Endodermal cell (in vitro differentiated cells): Measurements from ENCODE around the gene KIAA0513. TPM values are rescaled to one million over a fixed set of nuclear protein-coding genes. Genes with fewer than 3 reads are reported as not detected.

Experiments
- DNase-seq: peaks from one replicate; pipeline ENCODE4 v3.0.0-alpha.2; 2017
- H3K27ac ChIP-seq: 2 replicates; pipeline ENCODE4 v1.5.1; 2013; ENCODE audit warnings: mild to moderate bottlenecking, low read depth, low read length, moderate library complexity
- H3K27me3 ChIP-seq: 2 replicates; pipeline ENCODE4 v1.6.1; 2013; ENCODE audit warnings: mild to moderate bottlenecking, low read length, moderate library complexity; ENCODE audit not compliant: insufficient read depth, control insufficient read depth, poor library complexity, severe bottlenecking
- H3K36me3 ChIP-seq: 2 replicates; pipeline ENCODE4 v1.7.0; 2013; ENCODE audit warnings: mild to moderate bottlenecking, low read length, moderate library complexity; ENCODE audit not compliant: control insufficient read depth, insufficient read depth
- H3K4me1 ChIP-seq: one replicate; pipeline ENCODE4 v1.7.0; 2013; ENCODE audit warnings: low read length; ENCODE audit not compliant: control insufficient read depth, insufficient read depth
- H3K4me3 ChIP-seq: 2 replicates; pipeline ENCODE4 v1.5.1; 2013; ENCODE audit warnings: mild to moderate bottlenecking, low read length, moderate library complexity
- H3K9ac ChIP-seq: 2 replicates; pipeline ENCODE4 v1.6.1; 2013; ENCODE audit warnings: mild to moderate bottlenecking, low read length, moderate library complexity; ENCODE audit not compliant: poor library complexity, severe bottlenecking; ENCODE audit errors: extremely low read depth
- H3K9me3 ChIP-seq: 2 replicates; pipeline ENCODE4 v1.6.1; 2013; ENCODE audit warnings: mild to moderate bottlenecking, low read length, moderate library complexity; ENCODE audit not compliant: control insufficient read depth
- H3K27ac Mint-ChIP-seq: 2 replicates; pipeline ENCODE4 v1.8.0; 2020; ENCODE audit warnings: mixed read lengths
- H3K27me3 Mint-ChIP-seq: 2 replicates; pipeline ENCODE4 v1.8.0; 2021; ENCODE audit warnings: mild to moderate bottlenecking, mixed read lengths; ENCODE audit not compliant: insufficient read depth
- H3K36me3 Mint-ChIP-seq: 2 replicates; pipeline ENCODE4 v1.8.0; 2020; ENCODE audit warnings: low read depth, mixed read lengths
- H3K4me1 Mint-ChIP-seq: 2 replicates; pipeline ENCODE4 v1.8.0; 2020; ENCODE audit warnings: mixed read lengths
- H3K4me3 Mint-ChIP-seq: 2 replicates; pipeline ENCODE4 v1.8.0; 2020; ENCODE audit warnings: mild to moderate bottlenecking, moderate library complexity, mixed read lengths
- H3K9me3 Mint-ChIP-seq: 2 replicates; pipeline ENCODE4 v1.8.0; 2020; ENCODE audit warnings: mild to moderate bottlenecking, mixed read lengths
- WGBS, 2 experiments: methylation state at CpG; one replicate each; pipeline versions ENCODE4 v1.1.5 to v1.1.7; 2013; ENCODE audit warnings: missing lambda C conversion rate in 2 of 2, mixed read lengths in 1 of 2; ENCODE audit not compliant: insufficient coverage in 1 of 2, insufficient read length in 1 of 2; 5-methylcytosine and 5-hydroxymethylcytosine counted together
- total RNA-seq, 2 donors: library from RNA; stranded (reverse); fragmentation: NEBNext Ultra II Directional in 1 of 2; extraction: Animal tissue kit (Norgen Biotek cat#: 25700) in 1 of 2; gene quantifications; 2 replicates in 1 of 2; 3 replicates in 1 of 2; pipeline ENCODE4 v1.2.1, GENCODE V29; 2021
- TF ChIP-seq, protein P1 (sequence below): fragments of 200-600 bp; sonication (generic); conservative IDR thresholded peaks from 2 replicates; pipeline ENCODE4 v1.5.0; 2021; ENCODE audit warnings: antibody characterized with exemption, mild to moderate bottlenecking

The KIAA0513 gene
- total RNA-seq, 2 donors from 2014 or later, result 9.2 to 16.0 TPM

DNA sequence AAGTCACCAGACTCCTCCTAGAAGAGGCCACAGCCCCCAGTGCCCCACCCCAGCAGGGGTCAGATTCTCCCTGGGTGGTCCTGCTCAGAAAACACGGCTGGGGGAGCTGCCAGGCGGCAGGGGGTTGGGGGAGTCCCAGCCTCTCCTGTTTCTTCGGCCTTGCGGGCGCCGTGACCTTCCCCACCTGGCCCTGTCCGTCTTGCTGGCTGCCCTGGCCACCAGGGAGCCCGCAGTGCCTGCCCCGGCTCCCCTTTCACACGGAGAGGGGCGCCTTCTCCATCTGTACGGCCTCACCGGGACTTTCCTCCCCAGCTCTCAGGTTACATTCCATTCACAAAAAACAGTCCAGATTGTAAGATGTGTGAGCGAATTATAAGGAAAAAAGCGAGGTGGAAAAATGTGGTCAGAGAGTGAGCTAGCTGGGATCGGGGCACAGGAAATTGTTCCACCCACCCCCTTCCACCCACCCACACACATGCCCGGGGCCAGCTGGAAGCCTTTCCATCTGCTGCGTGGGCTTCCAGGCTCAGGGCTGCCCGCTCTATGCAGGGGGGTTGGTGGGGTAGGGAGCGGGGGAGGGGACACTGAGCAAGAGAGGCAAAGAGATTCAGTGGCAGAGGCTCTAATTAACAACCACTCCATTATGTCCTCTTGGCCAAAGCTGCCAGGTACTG lies 99.2 kb downstream of the KIAA0513 start:
- WGBS, 2 experiments, result 16 to 55% methylated on average over 6 to 15 of the region's 20 CpGs
- Histone ChIP-seq H3K4me3 (no peak overlapping the region), H3K9me3 (no peaks in the 10 kb centered on the region), H3K9ac (no peak overlapping the region), H3K27me3 (no peaks in the 10 kb centered on the region), H3K27ac (peak overlapping the region; percentile 41), H3K36me3 (no peaks in the 10 kb centered on the region), H3K4me1 (peaks cover 3% of the 10 kb centered on the region)
- Mint-ChIP-seq H3K9me3 (no peaks in the 10 kb centered on the region), H3K4me1 (peaks cover 8% of the 10 kb centered on the region), H3K4me3 (no peak overlapping the region), H3K27me3 (no peaks in the 10 kb centered on the region), H3K36me3 (no peaks in the 10 kb centered on the region), H3K27ac (no peak overlapping the region)
- TF ChIP-seq, protein P1, sequence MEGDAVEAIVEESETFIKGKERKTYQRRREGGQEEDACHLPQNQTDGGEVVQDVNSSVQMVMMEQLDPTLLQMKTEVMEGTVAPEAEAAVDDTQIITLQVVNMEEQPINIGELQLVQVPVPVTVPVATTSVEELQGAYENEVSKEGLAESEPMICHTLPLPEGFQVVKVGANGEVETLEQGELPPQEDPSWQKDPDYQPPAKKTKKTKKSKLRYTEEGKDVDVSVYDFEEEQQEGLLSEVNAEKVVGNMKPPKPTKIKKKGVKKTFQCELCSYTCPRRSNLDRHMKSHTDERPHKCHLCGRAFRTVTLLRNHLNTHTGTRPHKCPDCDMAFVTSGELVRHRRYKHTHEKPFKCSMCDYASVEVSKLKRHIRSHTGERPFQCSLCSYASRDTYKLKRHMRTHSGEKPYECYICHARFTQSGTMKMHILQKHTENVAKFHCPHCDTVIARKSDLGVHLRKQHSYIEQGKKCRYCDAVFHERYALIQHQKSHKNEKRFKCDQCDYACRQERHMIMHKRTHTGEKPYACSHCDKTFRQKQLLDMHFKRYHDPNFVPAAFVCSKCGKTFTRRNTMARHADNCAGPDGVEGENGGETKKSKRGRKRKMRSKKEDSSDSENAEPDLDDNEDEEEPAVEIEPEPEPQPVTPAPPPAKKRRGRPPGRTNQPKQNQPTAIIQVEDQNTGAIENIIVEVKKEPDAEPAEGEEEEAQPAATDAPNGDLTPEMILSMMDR, result no peak
- peak; percentile 68 for DNase-seq

DNA sequence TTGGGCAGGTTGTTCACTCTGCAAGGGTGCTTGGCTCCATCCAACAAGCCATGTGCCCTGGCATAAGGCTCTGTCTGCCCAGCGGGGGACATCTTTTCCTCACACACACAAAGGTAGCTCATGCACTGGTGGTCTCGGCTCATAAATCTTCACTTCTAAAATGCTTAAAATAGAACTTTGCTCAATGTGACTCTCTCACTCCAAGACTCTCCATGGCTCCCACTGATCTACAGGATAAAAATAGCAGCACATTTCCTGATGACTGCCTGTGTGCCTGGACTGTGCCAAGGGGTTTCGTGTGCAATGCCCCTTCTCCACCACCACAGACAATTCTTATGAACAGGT lies 99.8 kb downstream of the KIAA0513 start:
- no peaks in the 10 kb centered on the region for H3K36me3 ChIP-seq
- H3K36me3 Mint-ChIP-seq, result no peaks in the 10 kb centered on the region
- H3K9ac ChIP-seq, result no peak overlapping the region
- TF ChIP-seq, protein P1, result no peak
- H3K4me3 ChIP-seq, result no peak overlapping the region
- peaks cover 8% of the 10 kb centered on the region for H3K4me1 Mint-ChIP-seq
- no peaks in the 10 kb centered on the region for H3K27me3 ChIP-seq
- no peaks in the 10 kb centered on the region for H3K9me3 Mint-ChIP-seq
- H3K4me3 Mint-ChIP-seq, result no peak overlapping the region
- H3K27me3 Mint-ChIP-seq, result no peaks in the 10 kb centered on the region
- DNase-seq, result no peak
- no peaks in the 10 kb centered on the region for H3K9me3 ChIP-seq
- no peak overlapping the region for H3K27ac ChIP-seq
- H3K27ac Mint-ChIP-seq, result no peak overlapping the region
- H3K4me1 ChIP-seq, result peaks cover 3% of the 10 kb centered on the region
- WGBS, 2 experiments, result 89 to 90% methylated on average over 2 to 3 of the region's 3 CpGs

DNA sequence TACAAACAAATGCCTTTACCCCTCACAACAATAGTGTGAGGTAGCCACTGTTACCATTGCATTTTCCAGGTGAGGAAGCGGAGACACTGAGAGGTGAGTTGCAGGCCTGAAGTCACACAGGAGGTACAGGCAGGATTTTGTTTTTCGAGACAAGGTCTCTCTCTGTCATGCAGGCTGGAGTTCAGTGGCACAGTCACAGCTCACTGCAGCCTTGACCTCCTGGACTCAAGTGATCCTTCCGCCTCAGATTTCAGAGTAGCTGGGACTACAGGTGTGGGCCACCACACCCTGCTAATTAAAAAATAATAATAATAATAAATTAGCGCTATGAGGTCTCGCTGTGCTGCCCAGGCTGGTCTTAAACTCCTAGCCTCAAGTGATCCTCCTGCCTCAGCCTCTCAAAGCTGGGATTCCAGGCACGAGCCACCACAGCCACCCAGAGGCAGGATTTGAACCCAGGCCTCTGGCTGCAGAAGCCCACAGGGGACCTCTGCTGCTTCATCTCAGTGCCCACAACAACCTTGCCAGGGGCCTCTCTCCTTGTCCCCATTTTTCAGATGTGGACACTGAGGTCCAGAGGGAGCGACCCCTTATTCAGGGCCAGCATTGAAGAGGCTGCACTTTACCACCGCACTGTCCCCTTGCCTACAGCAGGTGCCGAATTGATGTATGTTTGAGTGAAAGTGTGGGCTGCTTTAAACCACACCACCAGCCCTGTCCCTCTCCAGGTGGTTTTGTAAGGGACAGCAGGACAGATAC lies 100.7 kb downstream of the KIAA0513 start:
- 93 to 94% methylated on average over 6 to 9 of the region's 9 CpGs for WGBS, 2 experiments
- TF ChIP-seq, protein P1, result no peak

More for the DNA sequence above, 100.7 kb downstream of the KIAA0513 start:
- no peaks in the 10 kb centered on the region for H3K9me3 Mint-ChIP-seq
- no peaks in the 10 kb centered on the region for H3K36me3 ChIP-seq
- H3K27ac ChIP-seq, result no peak overlapping the region
- no peak for DNase-seq
- H3K4me3 ChIP-seq, result no peak overlapping the region
- H3K4me1 ChIP-seq, result peaks cover 3% of the 10 kb centered on the region
- peaks cover 8% of the 10 kb centered on the region for H3K4me1 Mint-ChIP-seq
- no peak overlapping the region for H3K4me3 Mint-ChIP-seq
- H3K9ac ChIP-seq, result no peak overlapping the region
- H3K27me3 ChIP-seq, result no peaks in the 10 kb centered on the region
- no peaks in the 10 kb centered on the region for H3K36me3 Mint-ChIP-seq
- no peaks in the 10 kb centered on the region for H3K27me3 Mint-ChIP-seq
- no peak overlapping the region for H3K27ac Mint-ChIP-seq
- no peaks in the 10 kb centered on the region for H3K9me3 ChIP-seq
